Peyer's patch (tissue), 4 donors: Measurements from ENCODE around the gene BDP1. TPM values are rescaled to one million over a fixed set of nuclear protein-coding genes. Genes with fewer than 3 reads are reported as not detected.
A peak's percentile ranks its signal among the peaks of the same experiment; 100 is the strongest.
"Not testable (repeated sequence)": the region's sequence is repeated elsewhere in the genome, so short reads cannot be mapped to it uniquely, and the experiment has no call there.

Experiments used
- DNase-seq, 3 donors: peaks; one replicate each; pipeline ENCODE4 v3.0.0-alpha.2; 2017 to 2019
- H3K27ac ChIP-seq, 4 donors: fragments of 200-600 bp; sonication (generic); one replicate each; pipeline ENCODE4 v1.5.1; 2016 to 2019
- H3K27me3 ChIP-seq, 2 donors: fragments of 200-600 bp; sonication (generic); one replicate each; pipeline ENCODE4 v1.5.1; 2019
- H3K36me3 ChIP-seq, 3 donors: fragments of 200-600 bp; sonication (generic); one replicate each; pipeline ENCODE4 v1.5.1; 2016 to 2019
- H3K4me1 ChIP-seq, 4 donors: fragments of 200-600 bp; sonication (generic); one replicate each; pipeline ENCODE4 v1.5.1; 2016 to 2019
- H3K4me3 ChIP-seq, 4 donors: fragments of 200-600 bp; sonication (generic); 1 replicate in 3 of 4; 2 replicates in 1 of 4; pipeline ENCODE4 v1.5.1; 2016 to 2019; ENCODE audit warnings: mild to moderate bottlenecking in 1 of 4
- H3K9me3 ChIP-seq, 4 donors: fragments of 200-600 bp; sonication (generic); one replicate each; pipeline ENCODE4 v1.5.1; 2016 to 2019; ENCODE audit warnings: mild to moderate bottlenecking in 1 of 4
- CTCF ChIP-seq, 6 experiments: fragments of 450-650 bp in 4 of 6; fragments of 200-600 bp in 2 of 6; sonication (generic) in 1 of 6; IDR thresholded peaks; one replicate each; pipeline ENCODE4 v1.5.1; 2017 to 2019; ENCODE audit warnings: antibody characterized with exemption in 6 of 6, mild to moderate bottlenecking in 3 of 6, moderate library complexity in 1 of 6
- POLR2A ChIP-seq, 2 donors: fragments of 450-650 bp; IDR thresholded peaks; one replicate each; pipeline ENCODE4 v1.5.1; 2017; ENCODE audit warnings: antibody characterized with exemption in 2 of 2, mild to moderate bottlenecking in 2 of 2, moderate library complexity in 2 of 2
- total RNA-seq, 4 donors: library from RNA; depleted of rRNA; stranded (reverse); fragments of >200 nt; gene quantifications; one replicate each; pipeline ENCODE4 v1.1.0, GENCODE V29; 2016

BDP1 gene
- total RNA-seq, 4 donors from 2014 or later, result 25.7 to 164 (median 31.1) TPM

- not testable (repeated sequence) for H3K4me3 ChIP-seq, H3K36me3 ChIP-seq
Observed at GRCh38 chr5:71446540-71447216, 8.8 kb upstream of the BDP1 start.

GRCh38 chr5:71447218-71447808, 8.1 kb upstream of the BDP1 start:
- DNase-seq, result peak in 2 of 3 donors; percentile 35 to 62
- H3K27ac ChIP-seq, result not testable (repeated sequence)

More at GRCh38 chr5:71446540-71447216, 8.8 kb upstream of the BDP1 start:
- not testable (repeated sequence) for DNase-seq, H3K9me3 ChIP-seq, H3K27me3 ChIP-seq, H3K27ac ChIP-seq, H3K4me1 ChIP-seq

GRCh38 chr5:71452876-71453275, 2.6 kb upstream of the BDP1 start:
- Histone ChIP-seq H3K27ac (no peak overlapping the region), H3K9me3 (no peaks in the 10 kb centered on the region), H3K36me3 (no peaks in the 10 kb centered on the region), H3K27me3 (no peaks in the 10 kb centered on the region), H3K4me3 (no peak overlapping the region), H3K4me1 (peaks cover 4 to 15% (median 8%) of the 10 kb centered on the region in 4 donors)
- no peak for DNase-seq
- no peak for TF ChIP-seq POLR2A (IDR thresholded peaks at IDR 0.05)
- no peak for TF ChIP-seq CTCF (IDR thresholded peaks at IDR 0.05)

More at GRCh38 chr5:71447218-71447808, 8.1 kb upstream of the BDP1 start:
- TF ChIP-seq CTCF (IDR thresholded peaks at IDR 0.05), result peak in 4 of 6 experiments; percentile 25 to 56 (median 40)
- H3K36me3 ChIP-seq, H3K27me3 ChIP-seq, H3K4me1 ChIP-seq, H3K4me3 ChIP-seq, H3K9me3 ChIP-seq: not testable (repeated sequence)

GRCh38 chr5:71454913-71455312, 538 bp upstream of the BDP1 start:
- Histone ChIP-seq H3K4me3 (peak overlapping the region in 3 of 4 donors; percentile 74 to 87 (median 80)), H3K4me1 (peaks cover 4 to 16% (median 8%) of the 10 kb centered on the region in 4 donors)
- DNase-seq, result no peak

GRCh38 chr5:71456362-71456743, 902 bp downstream of the BDP1 start:
- Histone ChIP-seq H3K36me3 (peaks cover 0 to 28% (median 0%) of the 10 kb centered on the region in 3 donors), H3K4me3 (peak overlapping the region; percentile 74 to 87 (median 82)), H3K27me3 (no peaks in the 10 kb centered on the region), H3K27ac (peak overlapping the region; percentile 86 to 91 (median 89)), H3K9me3 (no peaks in the 10 kb centered on the region), H3K4me1 (peaks cover 4 to 16% (median 8%) of the 10 kb centered on the region in 4 donors)
- TF ChIP-seq POLR2A (IDR thresholded peaks at IDR 0.05) (no peak), CTCF (IDR thresholded peaks at IDR 0.05) (no peak)
- DNase-seq, result no peak

More at GRCh38 chr5:71454913-71455312, 538 bp upstream of the BDP1 start:
- no peaks in the 10 kb centered on the region for H3K9me3 ChIP-seq
- no peaks in the 10 kb centered on the region for H3K27me3 ChIP-seq
- peak overlapping the region; percentile 86 to 91 (median 89) for H3K27ac ChIP-seq
- no peak for TF ChIP-seq CTCF (IDR thresholded peaks at IDR 0.05)
- TF ChIP-seq POLR2A (IDR thresholded peaks at IDR 0.05), result no peak
- H3K36me3 ChIP-seq, result peaks cover 0 to 13% (median 0%) of the 10 kb centered on the region in 3 donors

GRCh38 chr5:71457106-71457505, 1.7 kb downstream of the BDP1 start:
- TF ChIP-seq POLR2A (IDR thresholded peaks at IDR 0.05) (no peak), CTCF (IDR thresholded peaks at IDR 0.05) (no peak)
- no peak overlapping the region for H3K27ac ChIP-seq

More at GRCh38 chr5:71457106-71457505, 1.7 kb downstream of the BDP1 start:
- Histone ChIP-seq H3K9me3 (no peaks in the 10 kb centered on the region), H3K4me1 (peaks cover 4 to 16% (median 8%) of the 10 kb centered on the region in 4 donors), H3K27me3 (no peaks in the 10 kb centered on the region), H3K4me3 (peak overlapping the region in 1 of 4 donors; percentile 80), H3K36me3 (peaks cover 0 to 35% (median 0%) of the 10 kb centered on the region in 3 donors)
- no peak for DNase-seq
